Stomach (tissue), 9 donors: ENCODE data around the gene TMEM229B. TPM values are rescaled to one million over a fixed set of nuclear protein-coding genes. Genes with fewer than 3 reads are reported as not detected.

Source experiments
- DNase-seq, 2 donors: peaks; one replicate each; pipeline versions ENCODE4 v3.0.0 to v3.0.0-alpha.2; 2013 to 2019
- H3K27ac ChIP-seq, 5 donors: fragments of 200-600 bp in 4 of 5; sonication (generic) in 4 of 5; one replicate each; pipeline ENCODE4 v1.5.1; 2013 to 2019; ENCODE audit warnings: mild to moderate bottlenecking in 1 of 5, moderate library complexity in 1 of 5
- H3K27me3 ChIP-seq, 3 donors: fragments of 200-600 bp; sonication (generic); one replicate each; pipeline ENCODE4 v1.5.1; 2017 to 2019; ENCODE audit warnings: mixed run types in 1 of 3
- H3K36me3 ChIP-seq, 4 donors: fragments of 200-600 bp; sonication (generic); 1 replicate in 3 of 4; 2 replicates in 1 of 4; pipeline ENCODE4 v1.5.1; 2016 to 2019
- H3K4me1 ChIP-seq, 4 donors: fragments of 200-600 bp; sonication (generic); one replicate each; pipeline ENCODE4 v1.5.1; 2016 to 2019
- H3K4me3 ChIP-seq, 4 donors: fragments of 200-600 bp; sonication (generic) in 3 of 4; one replicate each; pipeline ENCODE4 v1.5.1; 2016 to 2019; ENCODE audit warnings: mild to moderate bottlenecking in 1 of 4
- H3K9me3 ChIP-seq, 4 donors: fragments of 200-600 bp; sonication (generic); one replicate each; pipeline ENCODE4 v1.5.1; 2016 to 2019
- EP300 ChIP-seq: sonication (generic); formaldehyde crosslinking; IDR thresholded peaks from one replicate; pipeline ENCODE4 v1.6.1; 2017; ENCODE audit warnings: antibody characterized with exemption
- POLR2A ChIP-seq, 4 donors: fragments of 450-650 bp; IDR thresholded peaks; one replicate each; pipeline ENCODE4 v1.6.1; 2016; ENCODE audit warnings: antibody characterized with exemption in 4 of 4, control low read depth in 2 of 4, mild to moderate bottlenecking in 1 of 4, moderate library complexity in 1 of 4
- POLR2AphosphoS5 ChIP-seq, 3 donors: sonication (generic); formaldehyde crosslinking; IDR thresholded peaks; one replicate each; pipeline ENCODE4 v1.6.1; 2016; ENCODE audit warnings: antibody characterized with exemption in 3 of 3
- WGBS, 5 donors: extraction: QIAGEN DNeasy Blood & Tissue Kit in 3 of 5; methylation state at CpG; one replicate each; pipeline versions ENCODE4 v1.1.5 to v1.1.7; 2013 to 2018; 5-methylcytosine and 5-hydroxymethylcytosine counted together
- intact Hi-C: fragments of 100-400 bp; cut with DNase I; formaldehyde crosslinking; loops from one replicate; pipeline ENCODE4 v1.15.1; 2023; ENCODE audit warnings: low total_unique reads
- polyA plus RNA-seq, 3 donors: library from polyadenylated mRNA; stranded (reverse); fragments of 200-250 nt; gene quantifications; one replicate each; pipeline ENCODE4 v1.2.3, GENCODE V29; 2013
- total RNA-seq, 5 donors: library from RNA; depleted of rRNA; stranded (reverse); fragments of >200 nt; gene quantifications; one replicate each; pipeline versions ENCODE4 v1.1.0 to v1.2.3, GENCODE V29; 2014 to 2016
- TF ChIP-seq, protein P1 (sequence below), 7 experiments: fragments of 450-650 bp in 4 of 7; fragments of 200-600 bp in 3 of 7; sonication (generic) in 3 of 7; IDR thresholded peaks; one replicate each; pipeline ENCODE4 v1.5.1; 2016 to 2019; ENCODE audit warnings: antibody characterized with exemption in 7 of 7, control low read depth in 2 of 7, mild to moderate bottlenecking in 1 of 7
- donor health status: healthy with polysubstance abuse.
- donor health status: Bipolar disorder and iron deficiency.
- donor health status: healthy.

TMEM229B gene
- total and polyA plus RNA-seq, 8 donors: 0.14 to 15.6 (median 1.4) TPM; not detected in 1

DNA sequence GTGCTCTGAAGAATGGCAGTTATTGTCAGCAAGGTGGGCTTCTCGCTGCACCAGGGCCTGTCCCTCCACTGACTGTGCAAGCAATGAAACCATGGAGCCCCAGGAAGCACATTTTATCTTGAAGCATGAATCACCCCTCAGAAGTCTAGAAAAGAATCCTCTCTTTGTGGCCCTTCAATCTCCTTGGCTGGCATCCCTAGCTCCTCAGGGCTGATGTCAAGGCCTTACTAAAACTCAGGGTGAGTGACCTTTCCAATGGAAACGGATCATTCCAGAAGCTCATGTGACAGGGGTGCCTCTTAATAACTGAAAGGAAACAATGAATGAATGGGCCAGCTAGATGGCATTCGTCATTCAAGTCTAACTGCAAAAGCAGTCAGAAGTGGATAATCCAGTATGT is 22.3 kb upstream of the TMEM229B start:
- TF ChIP-seq POLR2A (IDR thresholded peaks at IDR 0.05): no peak
- TF ChIP-seq, protein P1, sequence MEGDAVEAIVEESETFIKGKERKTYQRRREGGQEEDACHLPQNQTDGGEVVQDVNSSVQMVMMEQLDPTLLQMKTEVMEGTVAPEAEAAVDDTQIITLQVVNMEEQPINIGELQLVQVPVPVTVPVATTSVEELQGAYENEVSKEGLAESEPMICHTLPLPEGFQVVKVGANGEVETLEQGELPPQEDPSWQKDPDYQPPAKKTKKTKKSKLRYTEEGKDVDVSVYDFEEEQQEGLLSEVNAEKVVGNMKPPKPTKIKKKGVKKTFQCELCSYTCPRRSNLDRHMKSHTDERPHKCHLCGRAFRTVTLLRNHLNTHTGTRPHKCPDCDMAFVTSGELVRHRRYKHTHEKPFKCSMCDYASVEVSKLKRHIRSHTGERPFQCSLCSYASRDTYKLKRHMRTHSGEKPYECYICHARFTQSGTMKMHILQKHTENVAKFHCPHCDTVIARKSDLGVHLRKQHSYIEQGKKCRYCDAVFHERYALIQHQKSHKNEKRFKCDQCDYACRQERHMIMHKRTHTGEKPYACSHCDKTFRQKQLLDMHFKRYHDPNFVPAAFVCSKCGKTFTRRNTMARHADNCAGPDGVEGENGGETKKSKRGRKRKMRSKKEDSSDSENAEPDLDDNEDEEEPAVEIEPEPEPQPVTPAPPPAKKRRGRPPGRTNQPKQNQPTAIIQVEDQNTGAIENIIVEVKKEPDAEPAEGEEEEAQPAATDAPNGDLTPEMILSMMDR (IDR thresholded peaks at IDR 0.05): no peak
- Histone ChIP-seq H3K36me3 (no peaks in the 10 kb centered on the region), H3K27me3 (no peaks in the 10 kb centered on the region), H3K4me3 (no peak overlapping the region), H3K4me1 (peaks cover 12 to 19% (median 16%) of the 10 kb centered on the region in 4 donors), H3K27ac (no peak overlapping the region), H3K9me3 (no peaks in the 10 kb centered on the region)
- no peak for DNase-seq
- intact Hi-C loops: no loop called here
- 61 to 77% (median 69%) methylated on average over 3 of the region's 3 CpGs for WGBS, 5 donors

DNA sequence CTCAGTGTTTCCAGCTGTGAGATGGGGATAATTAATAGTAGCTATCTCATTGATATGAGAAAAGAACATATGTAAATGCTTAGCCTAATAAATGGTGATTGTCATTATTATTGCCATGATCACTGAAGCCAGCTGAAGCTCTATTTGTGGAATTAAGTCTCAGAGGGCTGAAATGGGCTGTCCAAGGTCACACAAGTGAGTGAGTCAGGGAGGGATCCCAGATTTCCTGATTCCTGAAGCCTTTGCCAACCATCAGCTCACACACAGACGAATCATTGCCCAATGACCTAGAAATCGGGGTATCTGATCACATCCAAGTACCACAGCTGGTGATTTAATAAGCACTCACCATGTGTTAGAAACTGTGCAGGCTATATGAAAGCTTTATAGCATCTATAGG is 21.6 kb upstream of the TMEM229B start:
- Histone ChIP-seq H3K4me1 (peaks cover 9 to 13% (median 11%) of the 10 kb centered on the region in 4 donors), H3K27me3 (no peaks in the 10 kb centered on the region), H3K36me3 (no peaks in the 10 kb centered on the region), H3K4me3 (no peak overlapping the region), H3K27ac (no peak overlapping the region), H3K9me3 (no peaks in the 10 kb centered on the region)
- intact Hi-C loops: no loop called here
- DNase-seq: no peak
- TF ChIP-seq POLR2AphosphoS5 (IDR thresholded peaks at IDR 0.05): no peak
- 50 to 71% (median 59%) methylated on average over 2 of the region's 2 CpGs for WGBS, 5 donors

DNA sequence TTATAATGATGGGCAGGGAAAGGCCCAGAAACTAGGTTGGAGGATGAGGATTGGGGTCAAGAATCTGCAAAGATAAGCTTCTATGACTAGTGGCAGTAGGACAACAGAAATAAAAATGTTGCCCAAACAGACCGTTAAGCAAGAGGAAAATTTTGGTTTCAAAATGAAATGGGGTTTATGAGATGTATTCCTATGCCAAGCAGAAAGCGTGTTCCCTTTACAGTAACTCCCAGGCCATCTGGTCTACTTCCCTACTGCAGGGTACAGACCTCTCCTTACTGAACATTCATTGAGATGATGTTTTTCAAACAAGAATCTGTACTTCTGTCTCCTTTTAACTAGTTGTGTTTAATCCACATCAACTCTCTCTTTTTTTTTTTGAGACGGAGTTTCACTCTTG is 20.4 kb upstream of the TMEM229B start:
- H3K4me1 ChIP-seq: peaks cover 1 to 7% (median 3%) of the 10 kb centered on the region in 4 donors
- no peaks in the 10 kb centered on the region for H3K27me3 ChIP-seq
- 51 to 70% (median 53%) methylated on average over 3 of the region's 3 CpGs for WGBS, 5 donors
- TF ChIP-seq EP300: no peak
- TF ChIP-seq POLR2A (IDR thresholded peaks at IDR 0.05): no peak
- TF ChIP-seq, protein P1 (IDR thresholded peaks at IDR 0.05): no peak
- TF ChIP-seq POLR2AphosphoS5 (IDR thresholded peaks at IDR 0.05): no peak
- H3K9me3 ChIP-seq: no peaks in the 10 kb centered on the region
- no peak overlapping the region for H3K27ac ChIP-seq
- H3K36me3 ChIP-seq: no peaks in the 10 kb centered on the region
- intact Hi-C loops: no loop called here
- no peak for DNase-seq
- H3K4me3 ChIP-seq: no peak overlapping the region

DNA sequence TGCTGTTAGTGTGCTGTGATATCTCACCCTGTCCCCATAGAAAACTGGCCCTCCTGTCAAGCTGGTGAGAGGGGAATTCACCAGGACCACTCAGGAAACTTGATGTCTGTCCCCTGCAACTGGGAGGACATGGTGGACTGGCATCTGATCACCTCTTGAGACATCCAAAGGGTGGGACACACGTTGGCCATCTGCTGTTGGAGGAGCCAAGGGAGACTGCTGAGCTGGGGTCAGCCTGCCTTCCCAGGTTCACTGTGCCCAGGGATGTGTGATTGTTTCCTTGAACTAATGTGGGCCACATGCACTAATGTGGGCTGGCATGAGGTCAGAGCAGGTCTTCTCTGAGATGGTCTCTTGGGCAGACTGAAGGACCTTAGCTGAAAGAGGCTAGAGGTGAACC is 16.7 kb upstream of the TMEM229B start:
- DNase-seq: no peak
- Histone ChIP-seq H3K4me3 (no peak overlapping the region), H3K36me3 (no peaks in the 10 kb centered on the region), H3K27me3 (no peaks in the 10 kb centered on the region), H3K27ac (no peak overlapping the region), H3K9me3 (no peaks in the 10 kb centered on the region), H3K4me1 (no peaks in the 10 kb centered on the region)
- intact Hi-C loops: no loop called here
- TF ChIP-seq, protein P1 (IDR thresholded peaks at IDR 0.05): no peak
- no peak for TF ChIP-seq EP300
- 46 to 73% (median 61%) methylated on average over 1 of the region's 1 CpG; no CpG with 5 or more reads in 1 of the 5 donors for WGBS, 5 donors

DNA sequence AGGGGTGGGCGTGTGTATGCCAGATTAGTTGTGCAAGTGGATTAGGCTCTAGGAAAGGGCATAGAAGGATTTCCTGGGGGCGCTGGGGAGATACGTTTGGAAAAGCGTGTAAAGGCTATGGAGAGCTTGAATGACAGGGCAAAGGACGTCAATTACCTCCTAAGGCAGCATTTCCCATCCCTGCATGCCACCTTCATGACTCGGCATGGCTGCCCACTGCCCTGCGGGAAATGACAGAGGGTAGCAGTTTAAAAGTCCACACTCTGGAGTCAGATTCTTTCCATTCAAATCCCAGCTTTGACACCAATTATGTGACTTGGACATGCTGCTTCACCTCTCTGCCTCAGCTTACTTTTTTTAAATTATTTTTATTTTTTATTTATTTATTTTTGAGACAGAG is 14.8 kb upstream of the TMEM229B start:
- no peak for DNase-seq
- no peak overlapping the region for H3K4me3 ChIP-seq
- intact Hi-C loops: no loop called here
- H3K27ac ChIP-seq: no peak overlapping the region
- no peaks in the 10 kb centered on the region for H3K4me1 ChIP-seq
- no peaks in the 10 kb centered on the region for H3K36me3 ChIP-seq
- 60 to 81% (median 78%) methylated on average over 7 of the region's 7 CpGs for WGBS, 5 donors
- no peaks in the 10 kb centered on the region for H3K27me3 ChIP-seq
- H3K9me3 ChIP-seq: no peaks in the 10 kb centered on the region
- no peak for TF ChIP-seq POLR2A (IDR thresholded peaks at IDR 0.05)
- TF ChIP-seq POLR2AphosphoS5 (IDR thresholded peaks at IDR 0.05): no peak
- TF ChIP-seq EP300: no peak
- TF ChIP-seq, protein P1 (IDR thresholded peaks at IDR 0.05): no peak
